Measurements from ENCODE around the gene B3GALT5.

DNA sequence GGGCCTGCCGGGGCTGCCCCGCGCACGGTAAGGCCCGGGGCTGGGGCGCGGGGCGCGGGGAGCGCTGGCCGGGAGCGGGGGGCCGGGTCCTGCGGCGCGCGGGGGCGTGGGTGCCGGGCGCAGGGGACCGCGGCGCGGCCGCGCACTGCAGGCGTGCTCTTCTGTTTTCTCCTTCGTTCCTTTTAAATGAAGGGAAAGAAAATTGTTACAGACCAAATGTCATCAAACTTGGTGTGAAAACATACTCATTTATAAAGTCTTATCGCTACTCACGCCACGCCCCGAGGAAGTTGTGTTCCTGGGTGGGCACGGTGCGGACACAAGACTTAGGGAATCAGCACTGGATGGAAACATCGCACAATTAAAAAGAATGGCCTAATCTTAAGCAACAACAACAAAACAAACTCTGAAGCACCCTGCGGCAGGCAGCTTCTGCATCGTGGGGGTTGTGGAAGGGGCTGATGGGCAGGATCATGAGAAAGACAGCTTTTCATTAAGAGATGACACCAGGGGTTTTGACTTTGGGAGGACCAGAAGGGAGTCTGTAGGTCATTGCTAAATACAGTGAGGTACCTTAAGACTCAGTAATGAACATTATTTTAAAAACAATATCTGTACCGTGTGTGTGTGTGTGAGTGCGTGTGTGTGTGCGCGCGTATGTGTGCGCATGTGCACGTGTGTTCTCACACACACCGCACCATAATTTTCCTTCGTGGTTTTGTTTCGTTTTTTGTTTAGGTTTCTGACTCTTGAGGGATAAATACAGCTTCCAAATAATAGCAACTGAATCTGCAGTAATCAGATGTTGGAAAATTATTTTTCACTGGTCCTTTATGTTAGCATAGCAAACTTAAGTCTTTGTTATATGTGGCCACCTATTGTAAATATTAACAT is 548 bp downstream of the B3GALT5 start:
- TF ChIP-seq CTCF (IDR thresholded peaks at IDR 0.05; ENCODE audit: insufficient read depth, low read depth, low read length) (no peak), EZH2 (IDR thresholded peaks at IDR 0.05; ENCODE audit: insufficient read depth, low read length) (no peak)
